ENCODE measurements around the gene RUVBL1.

DNA sequence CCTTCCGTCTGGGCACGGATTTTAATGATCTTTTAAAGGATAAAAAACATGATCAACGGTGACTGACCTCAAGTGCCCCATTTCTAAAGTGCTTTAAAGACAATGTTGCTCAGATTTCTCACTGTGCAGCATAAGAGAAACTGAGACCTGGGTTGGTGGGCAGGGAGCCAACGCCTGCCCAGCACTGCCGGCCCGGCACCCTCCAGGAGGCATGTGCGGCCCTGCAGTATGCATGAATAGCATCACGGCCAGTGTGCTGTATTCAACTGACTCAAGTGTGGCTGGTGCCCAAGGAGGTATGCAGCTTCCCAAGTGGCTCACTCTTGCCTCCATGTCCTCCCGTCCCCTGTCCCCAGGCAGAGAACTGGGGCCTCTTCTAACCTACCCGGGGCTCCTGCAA, 41.1 kb downstream of the RUVBL1 start:
- TF ChIP-seq, protein P1, sequence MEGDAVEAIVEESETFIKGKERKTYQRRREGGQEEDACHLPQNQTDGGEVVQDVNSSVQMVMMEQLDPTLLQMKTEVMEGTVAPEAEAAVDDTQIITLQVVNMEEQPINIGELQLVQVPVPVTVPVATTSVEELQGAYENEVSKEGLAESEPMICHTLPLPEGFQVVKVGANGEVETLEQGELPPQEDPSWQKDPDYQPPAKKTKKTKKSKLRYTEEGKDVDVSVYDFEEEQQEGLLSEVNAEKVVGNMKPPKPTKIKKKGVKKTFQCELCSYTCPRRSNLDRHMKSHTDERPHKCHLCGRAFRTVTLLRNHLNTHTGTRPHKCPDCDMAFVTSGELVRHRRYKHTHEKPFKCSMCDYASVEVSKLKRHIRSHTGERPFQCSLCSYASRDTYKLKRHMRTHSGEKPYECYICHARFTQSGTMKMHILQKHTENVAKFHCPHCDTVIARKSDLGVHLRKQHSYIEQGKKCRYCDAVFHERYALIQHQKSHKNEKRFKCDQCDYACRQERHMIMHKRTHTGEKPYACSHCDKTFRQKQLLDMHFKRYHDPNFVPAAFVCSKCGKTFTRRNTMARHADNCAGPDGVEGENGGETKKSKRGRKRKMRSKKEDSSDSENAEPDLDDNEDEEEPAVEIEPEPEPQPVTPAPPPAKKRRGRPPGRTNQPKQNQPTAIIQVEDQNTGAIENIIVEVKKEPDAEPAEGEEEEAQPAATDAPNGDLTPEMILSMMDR (IDR thresholded peaks at IDR 0.05; ENCODE audit: low read depth, low read length) = no peak
- TF ChIP-seq EZH2phosphoT487 (IDR thresholded peaks at IDR 0.05; ENCODE audit: low read depth) = no peak
